Activated CD4-positive, CD25-positive, alpha-beta regulatory T cell treated with anti-CD3 and anti-CD28 coated beads, Interleukin-2, amount 50 U/mL, for 16 hours (primary cell): ENCODE data around the gene DTNB.

ENCODE experiments used
- DNase-seq: peaks from one replicate; pipeline ENCODE4 v3.0.0-alpha.2; 2020; ENCODE audit warnings: low read depth, low spot score

Gene DTNB

DNA sequence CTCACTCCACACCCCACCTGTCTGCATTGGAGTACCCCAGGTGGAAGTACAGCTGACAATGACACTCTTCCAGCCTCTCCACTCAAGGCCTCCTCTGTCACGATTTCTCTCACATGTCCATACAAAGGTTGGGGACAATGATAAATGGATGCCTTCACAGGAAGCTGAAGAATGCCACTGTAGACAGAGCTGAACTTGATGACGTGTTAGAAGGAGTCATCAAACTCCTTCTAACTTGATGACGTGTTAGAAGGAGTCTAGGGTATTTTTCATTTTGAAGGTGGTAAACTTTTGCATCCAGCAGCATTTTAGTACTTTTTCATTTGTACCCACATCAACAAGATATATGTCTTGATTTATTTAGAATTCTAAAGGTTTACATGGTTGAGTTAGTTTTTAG is 168.2 kb downstream of the DTNB start:
- no peak for DNase-seq

DNA sequence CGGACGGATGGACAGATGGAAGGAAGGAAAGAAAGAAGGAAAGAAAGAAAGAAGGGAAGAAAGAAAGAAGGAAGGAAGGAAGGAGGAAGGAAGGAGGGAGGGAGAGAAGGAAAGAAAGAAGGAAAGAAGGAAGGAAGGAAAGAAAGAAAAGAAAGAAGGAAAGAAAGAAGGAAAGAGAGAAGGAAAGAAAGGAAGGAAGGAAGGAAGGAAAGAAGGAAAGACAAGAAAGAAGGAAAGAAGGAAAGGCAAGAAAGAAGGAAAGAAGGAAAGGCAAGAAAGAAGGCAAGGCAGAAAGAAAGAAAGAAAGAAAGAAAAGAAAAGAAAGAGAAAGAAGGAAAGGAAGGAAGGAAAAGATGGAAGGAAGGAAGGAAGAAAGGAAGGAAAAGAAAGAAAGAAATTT is 169.1 kb downstream of the DTNB start:
- no peak for DNase-seq

DNA sequence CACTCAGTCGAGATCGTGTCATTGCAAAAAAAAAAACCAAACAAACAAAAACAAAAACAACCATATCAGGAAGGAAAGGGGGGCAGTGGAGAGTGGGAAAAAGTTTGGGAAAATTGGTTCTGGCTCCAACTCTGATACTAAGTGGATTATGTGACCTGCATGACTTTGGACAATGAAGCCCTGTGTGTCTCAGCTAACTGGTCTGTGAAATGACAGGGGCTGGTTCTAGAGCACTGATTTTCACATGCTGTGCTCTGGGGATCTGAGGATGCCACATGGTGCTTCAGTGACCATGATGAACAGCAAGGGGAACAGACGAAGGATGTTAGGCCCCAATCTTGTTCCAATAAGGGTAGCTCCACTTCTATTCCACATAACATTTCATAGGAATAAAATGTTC is 174.2 kb downstream of the DTNB start:
- no peak for DNase-seq

DNA sequence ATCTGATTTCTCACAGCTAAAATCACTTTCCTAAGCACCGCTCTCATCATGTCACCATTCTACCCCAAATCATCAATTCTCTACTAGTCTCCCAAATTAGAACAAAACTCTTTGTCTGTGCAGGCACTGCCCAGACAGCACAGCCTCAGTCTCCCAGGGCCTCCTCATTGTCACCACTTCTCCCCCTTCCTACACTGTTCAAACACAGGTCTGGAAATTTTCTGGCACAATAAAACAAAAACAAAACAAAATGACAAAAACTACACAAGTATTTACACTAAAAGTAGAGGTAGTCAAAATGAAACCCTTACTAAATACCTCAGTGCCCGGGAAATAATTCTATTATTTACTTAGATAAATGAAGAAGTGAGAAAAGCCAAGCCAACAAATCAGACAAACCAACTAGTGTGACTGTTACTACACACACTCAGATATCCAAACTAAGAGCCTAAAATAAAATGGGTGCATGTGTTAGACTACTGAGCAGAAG is 175.4 kb downstream of the DTNB start:
- DNase-seq, result no peak

DNA sequence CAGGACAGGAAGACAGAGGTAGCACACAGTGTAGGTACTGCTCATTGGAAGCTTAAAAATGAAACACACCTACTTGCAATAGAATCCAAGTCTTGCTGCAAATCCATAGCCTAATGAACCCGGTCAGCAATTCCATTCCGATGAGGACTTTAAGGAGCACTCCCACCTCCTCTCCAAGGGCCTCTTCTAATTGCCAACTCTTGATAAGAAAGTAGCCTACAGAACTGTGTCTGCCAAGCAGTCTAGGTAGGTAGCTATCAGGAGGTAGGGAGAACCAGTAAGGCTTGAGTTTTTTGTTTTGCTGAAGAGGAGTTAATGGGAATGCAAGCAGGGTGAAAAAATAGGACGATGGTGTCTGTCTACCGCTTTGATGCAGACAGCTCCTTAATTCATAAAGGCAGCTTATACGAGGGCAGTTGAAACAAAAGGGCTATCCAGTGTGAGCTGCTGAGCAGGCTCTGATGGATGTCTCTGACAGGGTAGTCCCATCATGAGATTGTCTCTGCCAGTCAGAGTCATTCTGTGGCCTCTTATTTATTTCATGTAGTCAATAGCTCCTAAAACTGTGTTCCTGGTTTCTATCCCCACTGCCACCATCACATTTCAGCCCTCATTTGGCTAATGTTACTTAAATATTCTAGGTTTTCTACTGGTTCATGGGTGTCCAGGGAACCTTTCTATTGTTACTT is 176.0 kb downstream of the DTNB start:
- no peak for DNase-seq

DNA sequence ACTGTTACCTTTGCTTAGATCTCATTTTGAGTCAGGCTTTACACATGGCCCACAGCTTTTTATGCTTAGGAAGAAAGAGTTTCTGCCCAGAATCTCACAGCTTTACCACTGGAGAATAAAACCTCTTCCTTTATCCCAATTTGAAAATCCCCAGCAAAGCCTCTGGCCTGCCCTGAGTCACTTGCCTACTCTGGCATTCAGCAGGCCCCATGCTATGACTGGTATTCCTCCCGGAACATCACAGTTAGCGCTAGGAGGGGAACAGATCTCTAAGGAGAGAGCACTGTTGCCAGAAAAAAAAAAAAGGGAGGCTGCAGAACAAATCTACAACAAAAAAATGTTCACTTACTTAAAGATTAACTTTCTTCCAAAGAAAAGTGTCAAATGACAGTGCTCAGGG is 178.8 kb downstream of the DTNB start:
- no peak for DNase-seq

DNA sequence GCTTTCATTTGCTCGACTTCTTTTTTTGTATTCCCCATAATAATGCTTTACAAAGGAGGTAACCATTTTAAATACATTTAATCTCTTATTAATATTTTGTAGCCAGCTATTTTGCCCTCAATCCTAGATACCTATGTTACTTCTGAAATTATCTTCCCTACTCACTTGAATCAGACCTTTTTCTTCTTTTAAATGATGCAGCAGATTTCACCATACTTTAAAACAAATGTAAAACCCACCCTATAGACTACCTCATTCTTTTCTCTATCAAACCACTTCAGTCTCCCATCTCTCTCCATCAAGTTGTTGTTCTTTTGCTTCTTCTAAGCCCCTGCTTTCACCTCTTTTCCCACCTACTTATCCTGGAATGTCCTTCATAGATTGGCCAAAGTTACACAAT is 180.2 kb downstream of the DTNB start:
- DNase-seq, result no peak

DNA sequence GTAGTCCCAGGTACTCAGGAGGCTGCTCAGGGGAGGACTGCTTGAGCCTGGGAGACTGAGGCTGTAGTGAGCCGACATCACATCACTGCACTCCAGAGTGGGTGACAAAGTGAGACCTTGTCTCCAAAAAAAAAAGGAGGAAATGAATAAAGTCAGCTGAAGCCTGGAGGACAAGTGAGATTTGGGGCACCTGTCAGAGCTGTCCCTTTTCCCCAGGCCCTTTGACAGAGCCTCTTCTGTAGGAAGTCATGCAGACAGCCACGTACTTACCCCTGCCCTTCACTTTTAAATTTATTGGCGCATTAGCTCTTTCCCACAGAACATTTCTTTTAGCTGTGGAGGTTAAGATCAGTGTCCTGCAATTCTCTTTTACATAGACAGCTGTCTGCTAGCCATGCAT is 180.7 kb downstream of the DTNB start:
- no peak for DNase-seq

DNA sequence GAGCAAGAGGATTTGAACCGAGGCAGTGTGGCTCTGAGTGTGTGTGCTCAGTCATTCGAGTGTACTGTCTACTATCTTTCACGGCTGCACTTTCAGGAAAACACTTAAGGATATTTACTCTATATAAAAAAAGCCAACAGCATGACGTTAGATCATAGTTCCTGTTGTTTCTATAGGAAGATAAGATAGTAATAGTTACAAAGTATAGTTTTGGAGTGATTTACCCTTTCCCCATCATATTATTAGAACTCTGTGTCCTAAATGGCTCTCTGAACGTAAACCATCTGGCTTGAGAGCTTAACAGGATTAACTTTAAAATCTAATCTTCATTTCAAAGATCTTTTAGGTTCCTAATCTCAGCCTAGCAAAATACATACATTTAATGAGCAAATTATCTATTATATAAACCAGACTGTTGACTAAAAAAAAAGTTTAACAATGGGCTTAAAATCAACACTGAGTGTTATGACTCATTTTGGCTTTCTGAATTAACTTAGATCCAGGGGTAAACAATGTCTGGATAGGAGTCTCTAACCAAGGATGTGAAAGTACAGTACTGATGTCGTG is 181.3 kb downstream of the DTNB start:
- no peak for DNase-seq

DNA sequence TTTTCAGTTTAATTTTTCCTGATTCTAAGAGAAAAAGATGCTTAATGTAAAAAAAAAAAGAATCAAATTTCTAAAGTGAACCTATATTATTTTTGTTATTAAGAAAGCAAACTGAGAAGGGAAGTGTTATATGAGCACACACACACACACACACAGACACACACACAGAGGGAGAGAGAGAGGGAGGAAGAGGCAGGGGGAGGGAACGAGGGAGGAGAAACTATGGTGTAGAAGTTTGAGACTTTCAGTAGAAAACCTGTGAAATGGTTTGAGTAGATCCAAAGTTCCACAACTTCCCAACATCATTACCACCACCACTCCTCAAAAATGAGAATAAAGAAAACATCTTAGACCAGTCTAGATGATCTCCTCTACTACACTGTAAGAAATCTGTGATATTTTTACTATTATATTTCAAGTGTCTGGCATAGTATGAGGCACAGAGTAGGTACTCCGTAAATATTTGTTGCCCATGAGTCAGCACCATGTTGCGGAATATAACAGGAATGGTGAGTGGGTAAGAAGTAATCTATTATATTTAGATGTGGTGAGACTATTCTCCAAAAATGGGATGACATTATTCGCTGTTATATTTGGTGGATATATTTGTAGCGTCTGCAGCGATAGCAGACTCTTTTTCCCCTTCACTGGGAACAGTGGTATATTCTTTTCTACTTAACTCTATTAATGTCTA is 182.2 kb downstream of the DTNB start:
- no peak for DNase-seq

DNA sequence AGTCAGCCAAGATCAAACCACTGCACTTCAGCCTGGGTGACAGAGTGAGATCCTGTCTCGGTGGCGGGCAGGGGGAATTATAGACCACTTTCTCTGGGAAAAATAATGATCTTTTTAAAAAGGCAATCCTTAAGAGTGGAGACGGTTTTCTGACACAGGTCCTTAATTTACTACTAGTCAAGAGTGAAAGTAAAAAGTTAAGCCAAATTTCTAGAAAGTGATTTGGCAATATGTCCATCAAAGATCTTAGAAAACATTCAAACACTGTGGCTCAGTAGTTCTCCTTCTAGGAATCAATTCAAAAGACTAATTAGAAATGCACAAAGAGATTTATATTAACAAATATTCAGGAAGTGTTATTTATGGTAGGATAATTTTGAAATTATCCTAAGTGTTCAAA is 183.2 kb downstream of the DTNB start:
- DNase-seq, result no peak

DNA sequence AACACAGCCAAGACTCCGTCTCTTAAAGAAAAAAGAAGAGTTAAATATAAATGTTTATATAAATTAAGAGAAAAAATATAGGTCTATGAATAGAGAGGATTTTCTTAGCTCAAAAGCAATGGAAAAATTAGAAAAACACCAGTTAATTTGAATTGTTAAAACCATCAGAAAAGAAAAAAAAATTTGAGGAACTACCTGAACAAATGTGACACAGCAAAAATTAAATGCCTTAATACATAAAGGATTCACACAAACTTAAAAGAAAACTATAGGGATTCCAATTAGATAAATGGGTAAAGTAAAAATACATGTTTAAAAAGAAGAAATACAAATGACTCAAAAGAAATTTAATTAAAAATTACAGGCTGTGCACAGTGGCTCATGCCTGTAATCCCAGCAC is 183.7 kb downstream of the DTNB start:
- DNase-seq, result no peak

DNA sequence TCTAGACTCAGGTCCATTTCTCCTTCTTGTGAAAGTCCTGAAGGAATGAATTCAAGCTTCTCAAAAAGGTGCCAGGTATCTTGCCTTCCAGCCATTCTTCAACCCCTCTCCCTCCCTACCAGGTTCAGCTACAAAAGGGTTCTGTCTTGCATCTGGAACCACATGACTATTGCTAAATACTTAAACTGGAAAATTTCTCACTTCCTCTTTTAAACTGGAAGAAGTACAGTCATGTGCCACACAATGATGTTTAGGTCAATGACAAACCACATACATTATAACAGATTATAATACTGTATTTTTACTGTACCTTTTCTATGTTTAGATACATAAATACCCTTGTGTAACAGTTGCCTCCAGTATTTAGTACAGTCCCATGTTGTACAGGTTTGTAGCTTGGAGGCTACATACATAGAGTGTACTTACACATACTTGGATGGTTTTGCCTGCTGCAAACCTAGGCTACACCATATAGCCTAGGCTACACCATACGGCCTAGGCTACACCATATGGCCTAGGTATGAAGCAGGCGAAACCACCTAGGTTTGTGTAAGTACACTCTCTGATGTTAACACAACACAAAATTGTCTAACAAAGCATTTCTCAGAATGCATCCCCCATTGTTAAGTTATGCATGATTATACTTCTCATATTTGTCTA is 189.6 kb downstream of the DTNB start:
- DNase-seq, result no peak

DNA sequence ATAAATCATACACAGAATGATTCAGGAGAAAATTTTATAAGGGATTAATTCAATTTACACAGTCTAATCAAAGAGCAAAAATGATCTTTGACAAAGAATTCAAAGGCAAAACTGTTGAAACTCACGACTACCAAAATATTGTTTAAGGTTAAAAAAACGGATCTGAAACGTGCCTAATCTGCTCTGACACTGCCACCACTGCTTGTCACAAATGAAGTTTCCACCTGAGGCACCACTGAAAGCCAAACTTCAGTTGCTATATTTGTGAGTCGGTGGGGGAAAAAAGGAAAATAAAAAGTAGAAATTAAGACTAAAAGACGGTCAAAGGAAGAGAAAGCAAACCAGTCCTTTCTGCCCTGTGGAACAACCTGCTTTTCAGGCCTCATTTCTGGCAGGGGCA is 191.0 kb downstream of the DTNB start:
- DNase-seq, result no peak

DNA sequence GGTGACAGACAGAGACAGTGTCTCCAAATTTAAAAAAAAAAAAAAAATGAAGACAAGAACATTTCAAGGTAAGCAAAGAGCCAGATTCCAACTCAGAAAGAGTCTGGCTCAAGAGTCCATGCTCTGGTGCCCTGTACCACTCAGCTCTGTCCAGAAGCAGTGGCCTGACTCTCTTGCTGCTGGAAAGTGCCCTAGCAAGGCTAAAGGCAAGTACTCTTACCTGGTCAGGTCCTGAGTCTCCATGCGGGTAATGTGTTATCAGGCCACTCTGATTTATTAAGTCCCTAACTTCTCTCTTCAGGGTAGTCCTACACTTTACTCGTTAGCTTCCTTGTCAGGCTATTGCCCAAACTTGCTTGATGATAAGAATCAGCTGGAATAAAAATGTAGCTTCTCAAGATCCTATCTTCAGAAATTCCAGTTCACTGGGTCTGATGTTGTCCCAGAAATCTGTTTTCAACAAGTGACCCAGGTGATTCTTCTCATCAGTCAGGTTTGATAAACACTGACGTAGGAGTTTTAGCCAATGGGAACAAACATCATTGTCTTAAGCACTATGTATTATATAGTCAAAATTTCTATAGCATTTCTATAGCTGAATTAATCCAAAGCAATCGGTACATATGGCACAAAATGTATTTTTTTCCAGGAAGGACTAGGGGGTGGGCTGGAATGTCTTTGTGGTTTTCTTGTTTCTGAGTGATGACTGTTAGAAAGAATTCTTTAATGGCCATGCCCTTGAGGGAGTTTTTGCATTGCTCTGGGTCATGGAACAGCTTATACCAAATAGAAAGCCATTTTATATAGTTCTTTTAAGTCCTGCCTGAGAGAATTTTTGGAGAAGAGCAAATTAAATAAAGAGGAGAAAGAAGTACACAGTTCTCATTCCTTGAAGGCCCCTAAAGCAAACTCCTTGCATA is 191.7 kb downstream of the DTNB start:
- DNase-seq, result no peak

DNA sequence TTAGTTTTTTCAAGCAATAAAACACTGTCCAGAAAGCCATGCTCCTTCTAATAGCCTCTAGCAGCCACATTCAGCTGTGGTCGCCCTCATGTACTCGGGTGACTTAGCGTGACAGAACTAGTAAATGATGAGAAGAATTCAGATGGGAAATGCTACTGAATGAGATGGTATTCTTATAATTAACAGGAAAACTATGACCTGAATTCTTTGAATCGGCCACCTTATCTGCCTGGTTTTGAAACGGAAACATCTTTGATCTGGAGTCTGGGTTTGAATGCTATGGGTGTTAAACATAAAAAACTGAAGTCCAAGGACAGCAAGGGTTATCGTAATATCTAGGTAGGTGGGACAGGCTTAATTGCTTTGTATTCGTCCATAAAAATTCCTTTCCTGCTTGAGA is 192.8 kb downstream of the DTNB start:
- no peak for DNase-seq

DNA sequence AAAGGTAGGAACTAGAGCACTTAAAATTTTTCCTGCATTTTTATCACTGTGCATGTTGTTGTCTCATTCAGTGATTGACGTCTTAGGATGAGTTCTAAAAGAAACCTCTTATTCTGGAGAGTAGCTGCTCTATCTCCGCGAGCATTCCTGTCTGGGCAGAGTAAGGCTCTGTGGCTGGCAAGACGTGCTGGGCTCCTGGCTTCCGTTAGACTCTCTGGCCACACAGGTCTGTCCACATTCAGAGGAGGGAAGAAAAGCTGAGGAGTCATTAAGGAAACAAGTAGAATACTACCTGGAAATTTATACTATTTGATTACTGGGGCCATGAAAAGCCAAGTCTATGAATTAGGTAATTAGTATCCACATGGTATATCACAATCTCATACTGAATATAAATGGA is 193.6 kb downstream of the DTNB start:
- DNase-seq, result no peak

DNA sequence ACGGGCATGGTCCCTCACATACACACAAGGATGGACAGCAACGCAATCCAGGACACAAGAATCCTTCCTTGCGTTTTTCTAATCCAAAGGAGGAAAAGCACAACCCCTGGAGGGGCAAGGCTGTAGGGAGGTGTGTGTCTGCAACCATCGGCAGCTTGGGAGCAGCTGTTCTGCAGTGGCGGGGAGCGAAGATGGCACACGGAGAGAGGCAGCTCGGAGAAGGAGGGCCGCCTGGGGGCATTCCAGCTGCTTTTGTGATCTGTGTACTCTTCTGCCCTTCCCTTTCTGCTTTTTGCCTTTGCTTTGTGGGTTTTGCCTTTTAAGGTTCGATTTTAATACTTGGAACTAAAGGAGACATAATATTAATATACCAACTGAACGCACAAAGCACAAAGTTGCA is 194.6 kb downstream of the DTNB start:
- no peak for DNase-seq

DNA sequence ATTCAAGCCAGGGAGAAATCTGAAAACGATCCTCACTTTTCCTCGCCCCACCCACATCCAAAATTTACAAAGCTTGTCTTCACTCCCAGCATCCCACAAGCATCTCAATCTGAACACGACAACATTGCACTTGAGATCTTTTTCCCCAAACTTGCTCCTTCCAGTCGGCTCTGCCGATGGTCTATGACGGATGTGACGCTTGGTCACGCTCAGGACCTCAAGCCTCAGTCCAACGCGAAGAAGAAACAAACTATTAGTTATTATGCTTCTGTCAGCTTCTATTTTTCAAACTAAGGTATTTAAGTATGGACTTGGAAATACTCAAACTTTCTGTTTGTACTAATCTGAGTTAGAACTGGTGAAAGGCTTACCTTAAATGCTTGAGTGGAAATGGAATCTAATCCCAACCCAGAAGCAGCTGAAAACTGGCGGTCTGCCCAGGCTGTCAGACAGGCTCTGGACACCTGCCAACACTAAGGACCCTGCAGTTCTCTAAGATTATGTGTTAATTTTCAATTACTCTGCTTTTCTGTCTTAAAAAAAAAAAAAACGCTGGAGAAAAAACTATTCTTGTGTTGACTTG is 199.5 kb downstream of the DTNB start:
- DNase-seq, result no peak

DNA sequence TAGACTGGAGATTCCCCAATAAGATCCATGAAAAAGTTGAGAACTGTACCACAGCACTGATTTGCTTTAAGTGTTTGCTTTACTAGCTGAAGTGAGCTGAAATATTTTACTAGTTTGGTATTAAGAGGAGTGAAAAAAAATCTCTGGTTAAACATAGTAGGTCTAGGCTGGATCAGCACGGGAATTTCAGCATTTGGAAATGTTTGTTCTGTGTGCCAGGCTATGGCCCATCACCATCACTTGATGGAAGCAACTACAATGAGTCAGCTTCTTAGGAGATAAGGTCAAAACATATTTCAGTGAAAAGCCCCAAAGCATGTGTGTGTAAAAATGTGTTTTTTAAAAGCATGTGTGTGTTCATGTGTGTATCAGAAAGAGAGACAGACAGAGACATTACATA is 200.2 kb downstream of the DTNB start:
- DNase-seq, result no peak

DNA sequence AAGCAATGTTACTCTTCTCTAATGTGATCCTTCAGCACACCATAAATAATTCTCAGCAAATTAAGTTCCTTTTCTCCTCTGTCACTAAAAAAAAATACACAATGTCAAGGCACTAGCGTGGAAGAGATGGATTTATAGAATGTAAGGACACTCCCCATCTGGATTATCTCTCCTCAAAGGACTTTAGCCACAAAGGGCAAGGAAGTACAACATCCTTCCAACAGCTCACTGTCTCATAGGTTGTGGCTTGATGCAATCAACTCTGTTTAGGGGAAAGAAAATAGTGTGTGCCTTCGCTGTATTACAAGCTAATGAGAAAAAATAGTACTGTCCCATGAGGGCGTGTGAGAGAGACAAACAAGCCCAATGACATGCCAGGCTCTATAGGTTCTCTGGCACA is 202.6 kb downstream of the DTNB start:
- no peak for DNase-seq
